Measurements from ENCODE around the gene LRRC43.

GRCh38 chr12:122171399-122171798 is 11.5 kb upstream of the LRRC43 start:
- TF ChIP-seq SUZ12 (IDR thresholded peaks at IDR 0.05; ENCODE audit: extremely low read depth, insufficient read depth, insufficient read length): no peak
- no peak for TF ChIP-seq YY1 (IDR thresholded peaks at IDR 0.05; ENCODE audit: insufficient read depth, insufficient read length)
- no peak for TF ChIP-seq ZNF274 (IDR thresholded peaks at IDR 0.05; ENCODE audit: low read depth, low read length)
